ENCODE data around the gene PDCD1LG2.

Gene PDCD1LG2

GRCh38 chr9:5481322-5482040 is 28.9 kb upstream of the PDCD1LG2 start:
- peak overlapping the region; percentile 3 for H2AFZ ChIP-seq (ENCODE audit: low read length, unreplicated experiment)

GRCh38 chr9:5482194-5482593 is 28.1 kb upstream of the PDCD1LG2 start:
- Histone ChIP-seq H2AFZ (ENCODE audit: low read length, unreplicated experiment) (no peak overlapping the region), H3K27ac (ENCODE audit: low read depth, low read length) (no peak overlapping the region), H3K36me3 (ENCODE audit: insufficient read depth, low read length) (no peaks in the 10 kb centered on the region), H3K4me1 (ENCODE audit: control insufficient read depth, insufficient read depth, low read length, unreplicated experiment) (no peaks in the 10 kb centered on the region), H3K27me3 (ENCODE audit: insufficient read depth, low read length) (no peaks in the 10 kb centered on the region), H3K4me3 (ENCODE audit: low read depth, low read length) (no peak overlapping the region), H3K79me2 (ENCODE audit: control insufficient read depth, insufficient read depth, low read length, unreplicated experiment) (no peaks in the 10 kb centered on the region)

More at GRCh38 chr9:5481322-5482040, 28.9 kb upstream of the PDCD1LG2 start:
- Histone ChIP-seq H3K27ac (ENCODE audit: low read depth, low read length) (no peak overlapping the region), H3K4me1 (ENCODE audit: control insufficient read depth, insufficient read depth, low read length, unreplicated experiment) (no peaks in the 10 kb centered on the region), H3K4me3 (ENCODE audit: low read depth, low read length) (no peak overlapping the region), H3K36me3 (ENCODE audit: insufficient read depth, low read length) (no peaks in the 10 kb centered on the region), H3K27me3 (ENCODE audit: insufficient read depth, low read length) (no peaks in the 10 kb centered on the region), H3K79me2 (ENCODE audit: control insufficient read depth, insufficient read depth, low read length, unreplicated experiment) (no peaks in the 10 kb centered on the region)

- H3K4me1 ChIP-seq (ENCODE audit: control insufficient read depth, insufficient read depth, low read length, unreplicated experiment) = no peaks in the 10 kb centered on the region
- H3K27me3 ChIP-seq (ENCODE audit: insufficient read depth, low read length) = no peaks in the 10 kb centered on the region
- no peaks in the 10 kb centered on the region for H3K79me2 ChIP-seq (ENCODE audit: control insufficient read depth, insufficient read depth, low read length, unreplicated experiment)
- H3K27ac ChIP-seq (ENCODE audit: low read depth, low read length) = no peak overlapping the region
- H3K4me3 ChIP-seq (ENCODE audit: low read depth, low read length) = no peak overlapping the region
- H3K36me3 ChIP-seq (ENCODE audit: insufficient read depth, low read length) = no peaks in the 10 kb centered on the region
- no peak overlapping the region for H2AFZ ChIP-seq (ENCODE audit: low read length, unreplicated experiment)
Observed at GRCh38 chr9:5483306-5483705, 27.0 kb upstream of the PDCD1LG2 start.

GRCh38 chr9:5485378-5486085 is 24.8 kb upstream of the PDCD1LG2 start:
- H3K4me3 ChIP-seq (ENCODE audit: low read depth, low read length) = no peak overlapping the region
- H2AFZ ChIP-seq (ENCODE audit: low read length, unreplicated experiment) = no peak overlapping the region
- no peaks in the 10 kb centered on the region for H3K79me2 ChIP-seq (ENCODE audit: control insufficient read depth, insufficient read depth, low read length, unreplicated experiment)
- H3K36me3 ChIP-seq (ENCODE audit: insufficient read depth, low read length) = no peaks in the 10 kb centered on the region
- no peak overlapping the region for H3K27ac ChIP-seq (ENCODE audit: low read depth, low read length)
- no peaks in the 10 kb centered on the region for H3K27me3 ChIP-seq (ENCODE audit: insufficient read depth, low read length)
- H3K4me1 ChIP-seq (ENCODE audit: control insufficient read depth, insufficient read depth, low read length, unreplicated experiment) = no peaks in the 10 kb centered on the region

GRCh38 chr9:5486988-5487387 is 23.3 kb upstream of the PDCD1LG2 start:
- Histone ChIP-seq H3K27me3 (ENCODE audit: insufficient read depth, low read length) (no peaks in the 10 kb centered on the region), H3K4me3 (ENCODE audit: low read depth, low read length) (no peak overlapping the region), H3K79me2 (ENCODE audit: control insufficient read depth, insufficient read depth, low read length, unreplicated experiment) (no peaks in the 10 kb centered on the region), H3K36me3 (ENCODE audit: insufficient read depth, low read length) (no peaks in the 10 kb centered on the region), H2AFZ (ENCODE audit: low read length, unreplicated experiment) (no peak overlapping the region), H3K27ac (ENCODE audit: low read depth, low read length) (no peak overlapping the region), H3K4me1 (ENCODE audit: control insufficient read depth, insufficient read depth, low read length, unreplicated experiment) (no peaks in the 10 kb centered on the region)

GRCh38 chr9:5488221-5489008 is 21.9 kb upstream of the PDCD1LG2 start:
- peaks cover 7% of the 10 kb centered on the region for H3K4me1 ChIP-seq (ENCODE audit: control insufficient read depth, insufficient read depth, low read length, unreplicated experiment)
- H3K79me2 ChIP-seq (ENCODE audit: control insufficient read depth, insufficient read depth, low read length, unreplicated experiment) = no peaks in the 10 kb centered on the region
- H2AFZ ChIP-seq (ENCODE audit: low read length, unreplicated experiment) = no peak overlapping the region
- H3K27ac ChIP-seq (ENCODE audit: low read depth, low read length) = no peak overlapping the region
- H3K36me3 ChIP-seq (ENCODE audit: insufficient read depth, low read length) = no peaks in the 10 kb centered on the region
- H3K27me3 ChIP-seq (ENCODE audit: insufficient read depth, low read length) = no peaks in the 10 kb centered on the region
- H3K4me3 ChIP-seq (ENCODE audit: low read depth, low read length) = no peak overlapping the region

- H2AFZ ChIP-seq (ENCODE audit: low read length, unreplicated experiment) = no peak overlapping the region
- H3K4me1 ChIP-seq (ENCODE audit: control insufficient read depth, insufficient read depth, low read length, unreplicated experiment) = peaks cover 17% of the 10 kb centered on the region
- H3K4me3 ChIP-seq (ENCODE audit: low read depth, low read length) = no peak overlapping the region
- H3K36me3 ChIP-seq (ENCODE audit: insufficient read depth, low read length) = no peaks in the 10 kb centered on the region
- H3K27me3 ChIP-seq (ENCODE audit: insufficient read depth, low read length) = no peaks in the 10 kb centered on the region
- H3K27ac ChIP-seq (ENCODE audit: low read depth, low read length) = no peak overlapping the region
- no peaks in the 10 kb centered on the region for H3K79me2 ChIP-seq (ENCODE audit: control insufficient read depth, insufficient read depth, low read length, unreplicated experiment)
Observed at GRCh38 chr9:5489630-5490490, 20.5 kb upstream of the PDCD1LG2 start.

- Histone ChIP-seq H2AFZ (ENCODE audit: low read length, unreplicated experiment) (no peak overlapping the region), H3K27ac (ENCODE audit: low read depth, low read length) (peak overlapping the region; percentile 98)
Observed at GRCh38 chr9:5492965-5493678, 17.2 kb upstream of the PDCD1LG2 start.

GRCh38 chr9:5493679-5494511 is 16.4 kb upstream of the PDCD1LG2 start:
- no peaks in the 10 kb centered on the region for H3K36me3 ChIP-seq (ENCODE audit: insufficient read depth, low read length)
- H2AFZ ChIP-seq (ENCODE audit: low read length, unreplicated experiment) = peak overlapping the region; percentile 94
- peak overlapping the region; percentile 98 for H3K27ac ChIP-seq (ENCODE audit: low read depth, low read length)
- H3K79me2 ChIP-seq (ENCODE audit: control insufficient read depth, insufficient read depth, low read length, unreplicated experiment) = no peaks in the 10 kb centered on the region
- no peaks in the 10 kb centered on the region for H3K27me3 ChIP-seq (ENCODE audit: insufficient read depth, low read length)
- peak overlapping the region; percentile 56 for H3K4me3 ChIP-seq (ENCODE audit: low read depth, low read length)
- peaks cover 17% of the 10 kb centered on the region for H3K4me1 ChIP-seq (ENCODE audit: control insufficient read depth, insufficient read depth, low read length, unreplicated experiment)

More at GRCh38 chr9:5492965-5493678, 17.2 kb upstream of the PDCD1LG2 start:
- Histone ChIP-seq H3K79me2 (ENCODE audit: control insufficient read depth, insufficient read depth, low read length, unreplicated experiment) (no peaks in the 10 kb centered on the region), H3K4me3 (ENCODE audit: low read depth, low read length) (no peak overlapping the region), H3K4me1 (ENCODE audit: control insufficient read depth, insufficient read depth, low read length, unreplicated experiment) (peaks cover 17% of the 10 kb centered on the region), H3K27me3 (ENCODE audit: insufficient read depth, low read length) (no peaks in the 10 kb centered on the region), H3K36me3 (ENCODE audit: insufficient read depth, low read length) (no peaks in the 10 kb centered on the region)
